Psoas muscle (tissue), 8 donors: ENCODE measurements around the gene SORL1. TPM values are rescaled to one million over a fixed set of nuclear protein-coding genes. Genes with fewer than 3 reads are reported as not detected.

Experiments
- ATAC-seq, 4 donors: fragments of 200-7000 bp; cut with Tn5 transposase; one replicate each; pipeline ENCODE4 v1.9.1; 2020; ENCODE audit warnings: moderate library complexity in 3 of 4, mild to moderate bottlenecking in 2 of 4
- DNase-seq, 2 donors: peaks; one replicate each; pipeline ENCODE4 v3.0.0-alpha.2; 2020
- H3K27ac ChIP-seq: fragments of 200-600 bp; one replicate; pipeline ENCODE4 v1.8.0; 2022
- H3K27me3 ChIP-seq, 3 donors: fragments of 200-600 bp in 1 of 3; one replicate each; pipeline versions ENCODE4 v1.6.1 to v1.8.0; 2013 to 2022; ENCODE audit warnings: low read length in 2 of 3, mild to moderate bottlenecking in 2 of 3, moderate library complexity in 1 of 3; ENCODE audit not compliant: insufficient read depth in 3 of 3
- H3K36me3 ChIP-seq, 2 donors: fragments of 200-600 bp in 1 of 2; one replicate each; pipeline versions ENCODE4 v1.6.1 to v1.8.0; 2013 to 2022; ENCODE audit warnings: low read depth in 1 of 2, mild to moderate bottlenecking in 1 of 2, moderate library complexity in 1 of 2; ENCODE audit not compliant: insufficient read depth in 1 of 2
- H3K4me1 ChIP-seq: fragments of 200-600 bp; one replicate; pipeline ENCODE4 v1.8.0; 2022
- H3K4me3 ChIP-seq: fragments of 200-600 bp; one replicate; pipeline ENCODE4 v1.8.0; 2022; ENCODE audit warnings: mild to moderate bottlenecking
- H3K9me3 ChIP-seq: fragments of 200-600 bp; one replicate; pipeline ENCODE4 v1.8.0; 2022
- CTCF ChIP-seq: fragments of 200-600 bp; IDR thresholded peaks from one replicate; pipeline ENCODE4 v1.8.0; 2022; ENCODE audit warnings: antibody characterized with exemption
- WGBS, 3 donors: extraction: QIAGEN DNeasy Blood & Tissue Kit; methylation state at CpG; one replicate each; pipeline versions ENCODE4 v1.1.6 to v1.1.7; 2013; 5-methylcytosine and 5-hydroxymethylcytosine counted together
- intact Hi-C, 2 donors: fragments of 100-400 bp; cut with DNase I; formaldehyde crosslinking; loops; one replicate each; pipeline versions ENCODE4 v1.11.0 to v1.14.2; 2022
- polyA plus RNA-seq, 3 donors: library from polyadenylated mRNA; stranded (reverse); fragments of 200-250 nt; gene quantifications; one replicate each; pipeline ENCODE4 v1.2.3, GENCODE V29; 2013
- total RNA-seq, 4 donors: library from RNA; stranded (reverse); fragmentation: NEBNext Ultra II Directional in 2 of 4; extraction: Animal tissue kit (Norgen Biotek cat#: 25700) in 2 of 4; gene quantifications; one replicate each; pipeline versions ENCODE4 v1.2.1 to v1.2.4, GENCODE V29; 2021 to 2023
- donor health status: healthy with polysubstance abuse.
- donor health status: DM: no; HTN: no; CAD: no; lungs with moderate emphysema.
- donor health status: Bipolar disorder and iron deficiency.
- donor health status: healthy.
- donor health status: DM: yes; HTN: yes; CAD: no.
- donor health status: DM: no; HTN: no; CAD: no.
- donor health status: DM: no; HTN: no; CAD: no.
- donor health status: DM: yes; HTN: yes; CAD: no.

The SORL1 gene
- total and polyA plus RNA-seq, 7 donors = 0.07 to 3.3 (median 1.5) TPM

GRCh38 chr11:121445071-121445768 lies 6.9 kb upstream of the SORL1 start:
- WGBS, 3 donors = 81 to 87% (median 83%) methylated on average over 14 of the region's 14 CpGs
- H3K4me1 ChIP-seq = no peaks in the 10 kb centered on the region
- no peaks in the 10 kb centered on the region for H3K36me3 ChIP-seq

GRCh38 chr11:121446752-121447156 lies 5.4 kb upstream of the SORL1 start:
- Histone ChIP-seq H3K27me3 (peaks cover 0 to 7% (median 0%) of the 10 kb centered on the region in 3 donors), H3K9me3 (no peaks in the 10 kb centered on the region), H3K4me1 (no peaks in the 10 kb centered on the region), H3K27ac (no peak overlapping the region), H3K36me3 (no peaks in the 10 kb centered on the region), H3K4me3 (no peak overlapping the region)
- intact Hi-C loops = no loop called here
- 27 to 42% (median 29%) methylated on average over 4 of the region's 4 CpGs for whole genome bisulfite sequencing, 3 donors
- no peak for ATAC-seq
- TF ChIP-seq CTCF = no peak
- no peak for DNase-seq

More at GRCh38 chr11:121445071-121445768, 6.9 kb upstream of the SORL1 start:
- intact Hi-C loops = no loop called here
- Histone ChIP-seq H3K27ac (no peak overlapping the region), H3K9me3 (no peaks in the 10 kb centered on the region), H3K4me3 (no peak overlapping the region), H3K27me3 (peaks cover 0 to 2% (median 0%) of the 10 kb centered on the region in 3 donors)
- TF ChIP-seq CTCF = no peak
- DNase-seq (no peak), ATAC-seq (no peak)

GRCh38 chr11:121448011-121448410 lies 4.1 kb upstream of the SORL1 start:
- no peak for DNase-seq
- no peak for TF ChIP-seq CTCF
- H3K9me3 ChIP-seq = no peaks in the 10 kb centered on the region
- no peak overlapping the region for H3K27ac ChIP-seq
- H3K36me3 ChIP-seq = no peaks in the 10 kb centered on the region
- intact Hi-C loops = no loop called here
- peaks cover 0 to 16% (median 2%) of the 10 kb centered on the region in 3 donors for H3K27me3 ChIP-seq
- no peaks in the 10 kb centered on the region for H3K4me1 ChIP-seq
- H3K4me3 ChIP-seq = no peak overlapping the region
- 95 to 97% (median 95%) methylated on average over 4 of the region's 4 CpGs for WGBS, 3 donors
- no peak for ATAC-seq

GRCh38 chr11:121448431-121448941 lies 3.6 kb upstream of the SORL1 start:
- WGBS, 3 donors = 84 to 90% (median 88%) methylated on average over 3 of the region's 3 CpGs
- DNase-seq = no peak
- H3K4me1 ChIP-seq = no peaks in the 10 kb centered on the region

More at GRCh38 chr11:121448431-121448941, 3.6 kb upstream of the SORL1 start:
- intact Hi-C loops = no loop called here
- no peak for ATAC-seq
- Histone ChIP-seq H3K9me3 (no peaks in the 10 kb centered on the region), H3K27me3 (peaks cover 0 to 17% (median 2%) of the 10 kb centered on the region in 3 donors), H3K4me3 (no peak overlapping the region), H3K27ac (no peak overlapping the region), H3K36me3 (no peaks in the 10 kb centered on the region)
- TF ChIP-seq CTCF = no peak
